Gastroesophageal sphincter (tissue), 3 donors: ENCODE results near the gene ETV3L.

Source experiments
- EP300 ChIP-seq: sonication (generic); formaldehyde crosslinking; IDR thresholded peaks from one replicate; pipeline ENCODE4 v1.6.1; 2017; ENCODE audit warnings: antibody characterized with exemption, mild to moderate bottlenecking
- POLR2A ChIP-seq, 2 donors: fragments of 450-650 bp; IDR thresholded peaks; one replicate each; pipeline ENCODE4 v1.6.1; 2017; ENCODE audit warnings: antibody characterized with exemption in 2 of 2, mild to moderate bottlenecking in 2 of 2, moderate library complexity in 1 of 2
- POLR2AphosphoS5 ChIP-seq: sonication (generic); formaldehyde crosslinking; IDR thresholded peaks from one replicate; pipeline ENCODE4 v1.6.1; 2017; ENCODE audit warnings: antibody characterized with exemption
- TF ChIP-seq, protein P1 (sequence below), 4 experiments: fragments of 200-600 bp in 2 of 4; fragments of 450-650 bp in 2 of 4; sonication (generic) in 1 of 4; IDR thresholded peaks; one replicate each; pipeline ENCODE4 v1.5.1; 2017 to 2019; ENCODE audit warnings: antibody characterized with exemption in 4 of 4, mild to moderate bottlenecking in 2 of 4, moderate library complexity in 2 of 4

- TF ChIP-seq, protein P1, sequence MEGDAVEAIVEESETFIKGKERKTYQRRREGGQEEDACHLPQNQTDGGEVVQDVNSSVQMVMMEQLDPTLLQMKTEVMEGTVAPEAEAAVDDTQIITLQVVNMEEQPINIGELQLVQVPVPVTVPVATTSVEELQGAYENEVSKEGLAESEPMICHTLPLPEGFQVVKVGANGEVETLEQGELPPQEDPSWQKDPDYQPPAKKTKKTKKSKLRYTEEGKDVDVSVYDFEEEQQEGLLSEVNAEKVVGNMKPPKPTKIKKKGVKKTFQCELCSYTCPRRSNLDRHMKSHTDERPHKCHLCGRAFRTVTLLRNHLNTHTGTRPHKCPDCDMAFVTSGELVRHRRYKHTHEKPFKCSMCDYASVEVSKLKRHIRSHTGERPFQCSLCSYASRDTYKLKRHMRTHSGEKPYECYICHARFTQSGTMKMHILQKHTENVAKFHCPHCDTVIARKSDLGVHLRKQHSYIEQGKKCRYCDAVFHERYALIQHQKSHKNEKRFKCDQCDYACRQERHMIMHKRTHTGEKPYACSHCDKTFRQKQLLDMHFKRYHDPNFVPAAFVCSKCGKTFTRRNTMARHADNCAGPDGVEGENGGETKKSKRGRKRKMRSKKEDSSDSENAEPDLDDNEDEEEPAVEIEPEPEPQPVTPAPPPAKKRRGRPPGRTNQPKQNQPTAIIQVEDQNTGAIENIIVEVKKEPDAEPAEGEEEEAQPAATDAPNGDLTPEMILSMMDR (IDR thresholded peaks at IDR 0.05): no peak
- TF ChIP-seq EP300: no peak
- TF ChIP-seq POLR2A (IDR thresholded peaks at IDR 0.05): no peak
- no peak for TF ChIP-seq POLR2AphosphoS5
These were observed 42.6 kb upstream of the ETV3L start for GRCh38 chr1:157142201-157142600.
